ENCODE results near the gene TCN2.

DNA sequence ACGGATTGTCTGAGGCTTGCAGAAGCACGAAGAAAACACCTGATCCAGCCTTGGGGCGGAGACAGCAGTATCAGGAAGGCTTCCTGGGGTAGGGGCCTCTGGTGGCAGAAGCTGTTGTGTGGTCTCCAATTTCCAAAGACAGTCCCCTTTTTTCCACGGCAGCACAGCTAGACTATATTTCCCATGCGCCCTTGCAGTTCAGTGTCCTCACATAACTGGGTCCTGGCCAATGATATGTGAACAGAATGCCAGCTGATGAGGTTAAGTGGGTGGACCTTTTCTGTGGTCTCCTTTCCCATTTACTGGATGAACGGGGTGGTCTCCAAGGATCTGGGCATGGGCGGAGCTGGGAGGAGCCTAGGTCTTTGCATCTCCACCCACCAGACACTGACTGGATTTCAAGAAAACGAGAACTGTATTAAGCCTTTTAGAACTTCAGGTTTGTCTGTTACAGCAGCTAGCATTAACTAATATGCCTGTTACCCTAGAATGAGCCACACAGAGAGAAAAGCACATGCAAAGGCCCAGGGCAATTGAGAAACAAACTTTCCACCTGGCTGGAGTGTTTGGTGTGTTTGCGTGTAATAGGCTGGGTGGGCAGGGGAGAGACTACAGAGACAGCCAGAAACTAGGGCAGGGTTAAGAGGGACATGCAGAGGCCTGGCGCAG is 38.7 kb upstream of the TCN2 start:
- TF ChIP-seq GLIS3 (CRISPR knock-in tag; IDR thresholded peaks at IDR 0.05): no peak
- TF ChIP-seq, protein P1, sequence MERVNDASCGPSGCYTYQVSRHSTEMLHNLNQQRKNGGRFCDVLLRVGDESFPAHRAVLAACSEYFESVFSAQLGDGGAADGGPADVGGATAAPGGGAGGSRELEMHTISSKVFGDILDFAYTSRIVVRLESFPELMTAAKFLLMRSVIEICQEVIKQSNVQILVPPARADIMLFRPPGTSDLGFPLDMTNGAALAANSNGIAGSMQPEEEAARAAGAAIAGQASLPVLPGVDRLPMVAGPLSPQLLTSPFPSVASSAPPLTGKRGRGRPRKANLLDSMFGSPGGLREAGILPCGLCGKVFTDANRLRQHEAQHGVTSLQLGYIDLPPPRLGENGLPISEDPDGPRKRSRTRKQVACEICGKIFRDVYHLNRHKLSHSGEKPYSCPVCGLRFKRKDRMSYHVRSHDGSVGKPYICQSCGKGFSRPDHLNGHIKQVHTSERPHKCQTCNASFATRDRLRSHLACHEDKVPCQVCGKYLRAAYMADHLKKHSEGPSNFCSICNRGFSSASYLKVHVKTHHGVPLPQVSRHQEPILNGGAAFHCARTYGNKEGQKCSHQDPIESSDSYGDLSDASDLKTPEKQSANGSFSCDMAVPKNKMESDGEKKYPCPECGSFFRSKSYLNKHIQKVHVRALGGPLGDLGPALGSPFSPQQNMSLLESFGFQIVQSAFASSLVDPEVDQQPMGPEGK (CRISPR knock-in tag; IDR thresholded peaks at IDR 0.05; ENCODE audit: borderline replicate concordance): no peak
- no peak for TF ChIP-seq ZFP30 (CRISPR knock-in tag; IDR thresholded peaks at IDR 0.05)
- TF ChIP-seq ZFP3 (CRISPR knock-in tag; IDR thresholded peaks at IDR 0.05): no peak
- TF ChIP-seq ZNF8 (CRISPR knock-in tag; IDR thresholded peaks at IDR 0.05): no peak
